SK-N-SH (cell line): ENCODE data around the gene CFAP206. TPM values are rescaled to one million over a fixed set of nuclear protein-coding genes. Genes with fewer than 3 reads are reported as not detected.

Experiments
- CTCF ChIA-PET: fragments of 300-600, 350-600 bp; formaldehyde crosslinking; extraction: SDS; loops from one replicate; lab custom pipeline; 2021; lab: Yijun Ruan, JAX
- POLR2A ChIA-PET: fragments of 350-600 bp; sonication (Branson Sonifier 250); formaldehyde crosslinking; extraction: SDS; loops from one replicate; lab custom pipeline; 2020; ENCODE audit warnings: antibody characterized with exemption, inconsistent platforms; lab: Yijun Ruan, JAX
- DNase-seq: peaks from one replicate; pipeline ENCODE4 v3.0.0; 2012
- H2AFZ ChIP-seq: fragments of 200-600 bp; sonication (generic); 2 replicates; pipeline ENCODE4 v1.8.1; 2016; ENCODE audit warnings: antibody characterized with exemption, mild to moderate bottlenecking, low read depth
- H3F3A ChIP-seq: fragments of 200-600 bp; sonication (generic); replicated peaks from 2 replicates; pipeline ENCODE3; 2016; ENCODE audit warnings: antibody characterized with exemption, mild to moderate bottlenecking; ENCODE audit not compliant: insufficient read depth
- H3K27ac ChIP-seq, 2 experiments: fragments of 200-500 bp in 1 of 2; fragments of 200-600 bp in 1 of 2; sonication (Bioruptor generic) in 1 of 2; sonication (generic), shearing (Covaris generic) in 1 of 2; 2 replicates each; pipeline versions ENCODE4 v1.5.1 to v1.6.1; 2014 to 2016; ENCODE audit warnings: low read depth in 2 of 2, inconsistent platforms in 1 of 2, low read length in 1 of 2, mild to moderate bottlenecking in 1 of 2, mixed read lengths in 1 of 2
- H3K27me3 ChIP-seq: fragments of 200-600 bp; sonication (generic), shearing (Covaris generic); 2 replicates; pipeline ENCODE4 v1.6.1; 2016; ENCODE audit warnings: mixed run types; ENCODE audit not compliant: insufficient read depth
- H3K36me3 ChIP-seq, 2 experiments: fragments of 200-500 bp in 1 of 2; fragments of 200-600 bp in 1 of 2; sonication (Bioruptor generic) in 1 of 2; sonication (generic) in 1 of 2; replicated peaks in 1 of 2; 2 replicates each; pipeline versions ENCODE3 to v1.5.1; 2014 to 2016; ENCODE audit warnings: low read length in 1 of 2, mild to moderate bottlenecking in 1 of 2; ENCODE audit not compliant: insufficient read depth in 2 of 2, control insufficient read depth in 1 of 2
- H3K4me1 ChIP-seq, 2 experiments: fragments of 200-500 bp in 1 of 2; fragments of 200-600 bp in 1 of 2; sonication (Bioruptor generic) in 1 of 2; sonication (generic), shearing (Covaris generic) in 1 of 2; 2 replicates each; pipeline versions ENCODE4 v1.5.1 to v1.6.1; 2014 to 2016; ENCODE audit warnings: low read depth in 1 of 2, low read length in 1 of 2, mixed run types in 1 of 2; ENCODE audit not compliant: insufficient read depth in 2 of 2, control insufficient read depth in 1 of 2
- H3K4me2 ChIP-seq: fragments of 200-600 bp; sonication (generic), shearing (Covaris generic); 2 replicates; pipeline ENCODE4 v1.6.1; 2017; ENCODE audit warnings: mixed run types
- H3K4me3 ChIP-seq, 2 experiments: fragments of 200-500 bp in 1 of 2; fragments of 200-600 bp in 1 of 2; sonication (Bioruptor generic) in 1 of 2; sonication (generic), shearing (Covaris generic) in 1 of 2; 2 replicates each; pipeline versions ENCODE4 v1.5.1 to v1.8.1; 2014 to 2016; ENCODE audit warnings: low read depth in 2 of 2, inconsistent platforms in 1 of 2, low read length in 1 of 2, mild to moderate bottlenecking in 1 of 2, mixed read lengths in 1 of 2, moderate library complexity in 1 of 2
- H3K79me2 ChIP-seq: fragments of 200-600 bp; sonication (generic); 2 replicates; pipeline ENCODE4 v1.8.1; 2017; ENCODE audit warnings: mild to moderate bottlenecking; ENCODE audit not compliant: insufficient read depth
- H3K9ac ChIP-seq: fragments of 200-600 bp; sonication (generic); 2 replicates; pipeline ENCODE4 v1.6.1; 2017; ENCODE audit warnings: mixed run types
- H3K9me2 ChIP-seq: fragments of 200-600 bp; sonication (generic); 2 replicates; pipeline ENCODE4 v1.6.1; 2017; ENCODE audit warnings: mixed run types
- H3K9me3 ChIP-seq: fragments of 200-600 bp; sonication (generic); 2 replicates; pipeline ENCODE4 v1.6.1; 2017; ENCODE audit warnings: mixed run types, mild to moderate bottlenecking, moderate library complexity
- H4K20me1 ChIP-seq: fragments of 200-600 bp; sonication (generic); 2 replicates; pipeline ENCODE4 v1.6.1; 2017; ENCODE audit warnings: mild to moderate bottlenecking, mixed run types; ENCODE audit not compliant: insufficient read depth
- EZH2phosphoT487 ChIP-seq: fragments of 200-600 bp; sonication (generic); IDR thresholded peaks from 2 replicates; pipeline ENCODE4 v1.6.1; 2017; ENCODE audit warnings: low read depth, mixed run types, mild to moderate bottlenecking, antibody characterized with exemption, moderate library complexity, borderline replicate concordance
- GABPA ChIP-seq: IDR thresholded peaks from 2 replicates; pipeline ENCODE4 v1.4.0; 2012; ENCODE audit warnings: low read depth, mild to moderate bottlenecking
- GATA2 ChIP-seq: sonication (generic); formaldehyde crosslinking; IDR thresholded peaks from 2 replicates; pipeline ENCODE4 v1.5.0; 2020; ENCODE audit warnings: mild to moderate bottlenecking, missing genetic modification reagents
- MEF2A ChIP-seq: IDR thresholded peaks from 2 replicates; pipeline ENCODE4 v1.4.0; 2012; ENCODE audit warnings: low read depth, borderline replicate concordance
- MXI1 ChIP-seq: IDR thresholded peaks from 2 replicates; pipeline ENCODE4 v1.6.1; 2012; ENCODE audit warnings: mild to moderate bottlenecking, low read depth, low read length, improper control_type of control experiment
- RAD21 ChIP-seq: IDR thresholded peaks from 2 replicates; pipeline ENCODE4 v1.6.1; 2012; ENCODE audit warnings: mild to moderate bottlenecking, low read length
- RCOR1 ChIP-seq: fragments of 150-350 bp; IDR thresholded peaks from 2 replicates; pipeline ENCODE4 v1.6.1; 2017; ENCODE audit warnings: antibody characterized with exemption, low read length
- RFX5 ChIP-seq: IDR thresholded peaks from 2 replicates; pipeline ENCODE4 v1.6.1; 2012; ENCODE audit warnings: mild to moderate bottlenecking, improper control_type of control experiment, low read length
- RXRA ChIP-seq: IDR thresholded peaks from 2 replicates; pipeline ENCODE4 v1.4.0; 2012; ENCODE audit warnings: low read depth, mild to moderate bottlenecking, borderline replicate concordance
- SIN3A ChIP-seq: IDR thresholded peaks from 2 replicates; pipeline ENCODE4 v1.6.1; 2012; ENCODE audit warnings: low read depth, mild to moderate bottlenecking, low read length, moderate library complexity, borderline replicate concordance
- TAF1 ChIP-seq: IDR thresholded peaks from 2 replicates; pipeline ENCODE4 v1.6.1; 2012; ENCODE audit warnings: low read depth, mild to moderate bottlenecking, low read length, moderate library complexity, borderline replicate concordance
- TEAD4 ChIP-seq: IDR thresholded peaks from 2 replicates; pipeline ENCODE4 v1.4.0; 2012; ENCODE audit warnings: mild to moderate bottlenecking, borderline replicate concordance; ENCODE audit not compliant: insufficient read depth
- WGBS: methylation state at CpG from one replicate; pipeline ENCODE4 v1.1.6; 2017; ENCODE audit warnings: low lambda C conversion rate; 5-methylcytosine and 5-hydroxymethylcytosine counted together
- polyA plus RNA-seq, 3 experiments: library from polyadenylated mRNA; depleted of rRNA; stranded (reverse); fragments of >200 nt; gene quantifications; 2 replicates each; pipeline ENCODE4 v1.2.3, GENCODE V29; 2012
- TF ChIP-seq, protein P1 (sequence below): IDR thresholded peaks from 2 replicates; pipeline ENCODE4 v1.6.1; 2012; ENCODE audit warnings: mild to moderate bottlenecking, low read depth, low read length, moderate library complexity
- TF ChIP-seq, protein P2 (sequence below): fragments of 150-350 bp; IDR thresholded peaks from 2 replicates; pipeline ENCODE4 v1.6.1; 2017; ENCODE audit warnings: antibody characterized with exemption, low read length, low read depth, borderline replicate concordance
- TF ChIP-seq, protein P3 (sequence below): IDR thresholded peaks from 2 replicates; pipeline ENCODE4 v1.4.0; 2012; ENCODE audit warnings: low read depth
- TF ChIP-seq, protein P4 (sequence below): IDR thresholded peaks from 2 replicates; pipeline ENCODE4 v1.4.0; 2012; ENCODE audit warnings: low read depth, borderline replicate concordance
- TF ChIP-seq, protein P5 (sequence below): fragments of 200-600 bp; sonication (generic); IDR thresholded peaks from 2 replicates; pipeline ENCODE4 v1.6.1; 2017; ENCODE audit warnings: antibody characterized with exemption, mild to moderate bottlenecking, moderate library complexity

Gene CFAP206
- polyA plus RNA-seq, 1 of the 3 experiments (the other 2 are of a cell fraction) = 0.46 TPM

DNA sequence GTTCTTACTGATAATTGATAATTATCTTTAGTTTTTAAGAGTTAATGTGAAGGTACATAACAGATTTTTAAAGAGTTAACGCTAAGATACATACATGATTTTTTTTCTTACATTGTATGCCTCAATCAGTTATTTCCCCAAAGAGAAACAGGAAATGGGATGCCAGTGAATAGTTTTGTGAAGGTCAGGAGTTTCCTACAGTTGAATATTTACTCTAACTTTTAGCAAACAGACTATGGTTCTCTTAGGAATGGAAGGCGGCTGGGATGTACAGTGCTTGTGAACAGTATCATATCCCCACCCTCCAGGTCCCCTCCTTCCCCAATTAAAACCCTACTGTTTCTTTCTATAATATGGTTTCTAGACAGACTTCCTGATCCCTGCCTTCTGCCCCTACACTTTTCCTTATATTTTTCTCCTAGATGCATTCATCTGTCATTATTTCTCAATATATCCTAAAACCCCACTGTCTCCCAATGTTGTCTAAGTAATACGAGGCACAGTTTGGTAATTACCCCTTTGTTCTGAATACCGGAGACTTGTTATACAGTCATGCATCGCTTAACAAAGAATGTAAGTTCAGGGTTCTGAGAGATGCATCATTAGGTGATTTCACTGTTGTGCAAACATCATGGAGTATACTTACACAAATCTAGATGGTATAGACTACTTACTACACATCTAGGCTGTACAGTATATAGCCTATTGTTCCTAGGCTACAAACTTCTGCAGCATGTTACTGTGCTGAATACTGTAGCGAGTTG lies 94.2 kb downstream of the CFAP206 start:
- Histone ChIP-seq H3K36me3 (peaks cover 33 to 44% of the 10 kb centered on the region in 2 experiments), H3F3A (no peaks in the 10 kb centered on the region), H3K79me2 (no peaks in the 10 kb centered on the region), H3K4me2 (no peak overlapping the region), H2AFZ (no peak overlapping the region), H4K20me1 (no peaks in the 10 kb centered on the region), H3K9me2 (no peaks in the 10 kb centered on the region), H3K27ac (no peak overlapping the region), H3K9me3 (no peaks in the 10 kb centered on the region), H3K4me1 (no peaks in the 10 kb centered on the region), H3K27me3 (no peaks in the 10 kb centered on the region), H3K4me3 (no peak overlapping the region), H3K9ac (no peak overlapping the region)
- ChIA-PET POLR2A (no interaction called here), CTCF (no interaction called here)
- DNase-seq = no peak
- WGBS = 94% methylated on average over 6 of the region's 6 CpGs
- TF ChIP-seq, protein P1, sequence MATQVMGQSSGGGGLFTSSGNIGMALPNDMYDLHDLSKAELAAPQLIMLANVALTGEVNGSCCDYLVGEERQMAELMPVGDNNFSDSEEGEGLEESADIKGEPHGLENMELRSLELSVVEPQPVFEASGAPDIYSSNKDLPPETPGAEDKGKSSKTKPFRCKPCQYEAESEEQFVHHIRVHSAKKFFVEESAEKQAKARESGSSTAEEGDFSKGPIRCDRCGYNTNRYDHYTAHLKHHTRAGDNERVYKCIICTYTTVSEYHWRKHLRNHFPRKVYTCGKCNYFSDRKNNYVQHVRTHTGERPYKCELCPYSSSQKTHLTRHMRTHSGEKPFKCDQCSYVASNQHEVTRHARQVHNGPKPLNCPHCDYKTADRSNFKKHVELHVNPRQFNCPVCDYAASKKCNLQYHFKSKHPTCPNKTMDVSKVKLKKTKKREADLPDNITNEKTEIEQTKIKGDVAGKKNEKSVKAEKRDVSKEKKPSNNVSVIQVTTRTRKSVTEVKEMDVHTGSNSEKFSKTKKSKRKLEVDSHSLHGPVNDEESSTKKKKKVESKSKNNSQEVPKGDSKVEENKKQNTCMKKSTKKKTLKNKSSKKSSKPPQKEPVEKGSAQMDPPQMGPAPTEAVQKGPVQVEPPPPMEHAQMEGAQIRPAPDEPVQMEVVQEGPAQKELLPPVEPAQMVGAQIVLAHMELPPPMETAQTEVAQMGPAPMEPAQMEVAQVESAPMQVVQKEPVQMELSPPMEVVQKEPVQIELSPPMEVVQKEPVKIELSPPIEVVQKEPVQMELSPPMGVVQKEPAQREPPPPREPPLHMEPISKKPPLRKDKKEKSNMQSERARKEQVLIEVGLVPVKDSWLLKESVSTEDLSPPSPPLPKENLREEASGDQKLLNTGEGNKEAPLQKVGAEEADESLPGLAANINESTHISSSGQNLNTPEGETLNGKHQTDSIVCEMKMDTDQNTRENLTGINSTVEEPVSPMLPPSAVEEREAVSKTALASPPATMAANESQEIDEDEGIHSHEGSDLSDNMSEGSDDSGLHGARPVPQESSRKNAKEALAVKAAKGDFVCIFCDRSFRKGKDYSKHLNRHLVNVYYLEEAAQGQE = no peak
- TF ChIP-seq MXI1 (no peak), MEF2A (no peak), RAD21 (no peak), RXRA (no peak), GATA2 (no peak), EZH2phosphoT487 (no peak)
- TF ChIP-seq, protein P2, sequence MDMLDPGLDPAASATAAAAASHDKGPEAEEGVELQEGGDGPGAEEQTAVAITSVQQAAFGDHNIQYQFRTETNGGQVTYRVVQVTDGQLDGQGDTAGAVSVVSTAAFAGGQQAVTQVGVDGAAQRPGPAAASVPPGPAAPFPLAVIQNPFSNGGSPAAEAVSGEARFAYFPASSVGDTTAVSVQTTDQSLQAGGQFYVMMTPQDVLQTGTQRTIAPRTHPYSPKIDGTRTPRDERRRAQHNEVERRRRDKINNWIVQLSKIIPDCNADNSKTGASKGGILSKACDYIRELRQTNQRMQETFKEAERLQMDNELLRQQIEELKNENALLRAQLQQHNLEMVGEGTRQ = no peak

DNA sequence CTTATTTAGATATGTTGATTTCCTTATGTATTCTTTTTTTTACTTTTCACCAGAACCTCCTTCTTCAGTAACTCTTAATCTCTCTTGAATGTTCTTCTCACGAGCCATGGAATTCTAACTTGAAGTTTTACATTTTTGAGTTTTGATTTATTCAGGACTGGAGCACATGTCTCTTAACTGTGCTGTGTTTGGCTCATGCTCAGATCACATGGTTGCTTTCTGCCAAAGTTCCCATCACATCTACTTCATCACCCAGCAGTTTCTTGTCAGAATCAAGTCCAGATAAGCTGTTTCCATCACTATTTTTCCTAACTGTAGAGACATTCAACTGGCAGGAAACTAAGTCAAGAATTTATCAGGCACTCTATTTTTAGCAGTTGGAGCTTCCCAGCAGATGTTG lies 96.7 kb downstream of the CFAP206 start:
- Histone ChIP-seq H3K27me3 (no peaks in the 10 kb centered on the region), H3K27ac (no peak overlapping the region), H3F3A (no peaks in the 10 kb centered on the region), H3K9ac (no peak overlapping the region), H4K20me1 (no peaks in the 10 kb centered on the region), H3K36me3 (peaks cover 38 to 68% of the 10 kb centered on the region in 2 experiments), H3K4me2 (no peak overlapping the region), H3K4me1 (no peaks in the 10 kb centered on the region), H3K9me3 (no peaks in the 10 kb centered on the region), H3K79me2 (no peaks in the 10 kb centered on the region), H3K9me2 (no peaks in the 10 kb centered on the region), H3K4me3 (no peak overlapping the region), H2AFZ (no peak overlapping the region)
- WGBS = 91% methylated on average over 1 of the region's 1 CpG
- ChIA-PET POLR2A (interaction anchor here (1.3 kb wide), 1 partner anchor 9 kb away, joined by 3 read pairs; no protein-coding TSS in a partner anchor), CTCF (interaction anchor here (2.6 kb wide), 1 partner anchor 111 kb away, joined by 10 read pairs; no protein-coding TSS in a partner anchor)
- DNase-seq = no peak
- TF ChIP-seq, protein P3, sequence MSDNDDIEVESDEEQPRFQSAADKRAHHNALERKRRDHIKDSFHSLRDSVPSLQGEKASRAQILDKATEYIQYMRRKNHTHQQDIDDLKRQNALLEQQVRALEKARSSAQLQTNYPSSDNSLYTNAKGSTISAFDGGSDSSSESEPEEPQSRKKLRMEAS = no peak
- TF ChIP-seq RCOR1 = no peak
- TF ChIP-seq RXRA = no peak
- TF ChIP-seq SIN3A = no peak
- TF ChIP-seq, protein P4, sequence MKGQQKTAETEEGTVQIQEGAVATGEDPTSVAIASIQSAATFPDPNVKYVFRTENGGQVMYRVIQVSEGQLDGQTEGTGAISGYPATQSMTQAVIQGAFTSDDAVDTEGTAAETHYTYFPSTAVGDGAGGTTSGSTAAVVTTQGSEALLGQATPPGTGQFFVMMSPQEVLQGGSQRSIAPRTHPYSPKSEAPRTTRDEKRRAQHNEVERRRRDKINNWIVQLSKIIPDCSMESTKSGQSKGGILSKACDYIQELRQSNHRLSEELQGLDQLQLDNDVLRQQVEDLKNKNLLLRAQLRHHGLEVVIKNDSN = no peak
- TF ChIP-seq TEAD4 = no peak
- TF ChIP-seq RFX5 = no peak
- TF ChIP-seq, protein P5, sequence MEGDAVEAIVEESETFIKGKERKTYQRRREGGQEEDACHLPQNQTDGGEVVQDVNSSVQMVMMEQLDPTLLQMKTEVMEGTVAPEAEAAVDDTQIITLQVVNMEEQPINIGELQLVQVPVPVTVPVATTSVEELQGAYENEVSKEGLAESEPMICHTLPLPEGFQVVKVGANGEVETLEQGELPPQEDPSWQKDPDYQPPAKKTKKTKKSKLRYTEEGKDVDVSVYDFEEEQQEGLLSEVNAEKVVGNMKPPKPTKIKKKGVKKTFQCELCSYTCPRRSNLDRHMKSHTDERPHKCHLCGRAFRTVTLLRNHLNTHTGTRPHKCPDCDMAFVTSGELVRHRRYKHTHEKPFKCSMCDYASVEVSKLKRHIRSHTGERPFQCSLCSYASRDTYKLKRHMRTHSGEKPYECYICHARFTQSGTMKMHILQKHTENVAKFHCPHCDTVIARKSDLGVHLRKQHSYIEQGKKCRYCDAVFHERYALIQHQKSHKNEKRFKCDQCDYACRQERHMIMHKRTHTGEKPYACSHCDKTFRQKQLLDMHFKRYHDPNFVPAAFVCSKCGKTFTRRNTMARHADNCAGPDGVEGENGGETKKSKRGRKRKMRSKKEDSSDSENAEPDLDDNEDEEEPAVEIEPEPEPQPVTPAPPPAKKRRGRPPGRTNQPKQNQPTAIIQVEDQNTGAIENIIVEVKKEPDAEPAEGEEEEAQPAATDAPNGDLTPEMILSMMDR = no peak
- no peak for TF ChIP-seq EZH2phosphoT487
- TF ChIP-seq GABPA = no peak
- TF ChIP-seq RAD21 = no peak
- TF ChIP-seq MEF2A = no peak
- TF ChIP-seq GATA2 = no peak
- TF ChIP-seq TAF1 = no peak
